LoVo (cell line): ENCODE measurements around the gene VIT.
A peak's percentile ranks its signal among the peaks of the same experiment; 100 is the strongest.

Experiments
- DNase-seq: peaks from one replicate; pipeline ENCODE4 v3.0.0-alpha.2; 2016; ENCODE audit warnings: low spot score

VIT gene

DNA sequence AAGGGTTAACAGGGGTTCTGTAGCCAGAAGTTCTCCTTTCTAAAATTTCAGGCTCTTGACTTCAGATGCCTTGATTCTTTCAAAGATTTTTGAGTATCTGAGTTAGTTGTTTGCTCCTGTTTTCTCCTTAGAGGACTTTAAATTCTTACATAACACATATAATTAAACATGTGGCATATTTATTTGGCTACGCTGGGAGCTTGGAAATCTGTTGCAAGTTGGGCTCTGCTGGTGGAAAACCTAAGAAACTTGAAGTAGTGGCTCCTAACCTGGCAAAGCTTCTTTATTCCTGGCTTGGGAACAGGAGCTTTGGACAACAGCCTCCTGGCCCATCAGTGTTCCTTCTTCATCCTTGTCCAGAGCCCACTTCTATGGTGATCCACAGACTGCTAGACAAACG, 72.6 kb downstream of the VIT start:
- no peak for DNase-seq

GRCh38 chr2:36770542-36771287, 74.2 kb downstream of the VIT start:
- peak; percentile 52 for DNase-seq

GRCh38 chr2:36771671-36772070, 75.2 kb downstream of the VIT start:
- no peak for DNase-seq

DNA sequence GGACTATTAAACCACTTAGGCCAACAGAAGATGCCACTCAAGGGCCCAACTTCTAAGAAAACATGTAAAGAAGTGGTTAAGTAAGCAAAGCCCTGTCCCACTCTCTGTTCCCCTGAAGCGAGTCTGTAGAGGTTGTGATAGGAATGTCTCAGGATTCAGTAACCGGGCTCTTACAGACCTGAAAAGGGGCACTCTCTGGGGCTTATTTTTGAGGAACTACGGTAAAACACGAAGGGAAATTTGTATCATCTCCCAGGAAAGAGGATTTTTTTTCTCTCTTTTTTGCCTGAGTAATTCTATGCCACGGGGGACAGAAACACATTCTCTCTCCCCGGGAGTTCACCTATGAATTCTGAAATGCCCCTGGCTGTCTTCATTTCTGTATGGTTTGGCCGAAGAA, 77.4 kb downstream of the VIT start:
- no peak for DNase-seq

DNA sequence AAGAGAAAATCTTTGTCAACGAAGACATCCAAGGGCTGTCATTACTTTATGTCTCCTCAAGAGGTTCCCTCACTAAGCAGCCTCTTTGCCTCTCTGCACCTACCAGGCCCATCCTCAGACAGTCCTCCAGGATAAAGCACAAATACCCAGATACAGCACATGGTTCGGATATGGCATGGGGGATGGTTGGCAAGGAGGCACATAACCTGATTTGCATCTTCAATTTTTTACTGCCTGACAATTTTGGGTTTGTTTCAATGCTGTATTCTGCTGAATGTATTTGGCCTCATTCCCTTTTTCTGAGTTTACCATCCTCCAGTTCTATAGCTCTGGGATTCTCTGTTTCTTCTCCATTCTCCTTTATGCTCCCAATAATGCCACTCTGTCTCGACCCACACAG, 78.8 kb downstream of the VIT start:
- DNase-seq, result no peak

- no peak for DNase-seq
Observed at GRCh38 chr2:36775806-36776205, 79.3 kb downstream of the VIT start.

DNA sequence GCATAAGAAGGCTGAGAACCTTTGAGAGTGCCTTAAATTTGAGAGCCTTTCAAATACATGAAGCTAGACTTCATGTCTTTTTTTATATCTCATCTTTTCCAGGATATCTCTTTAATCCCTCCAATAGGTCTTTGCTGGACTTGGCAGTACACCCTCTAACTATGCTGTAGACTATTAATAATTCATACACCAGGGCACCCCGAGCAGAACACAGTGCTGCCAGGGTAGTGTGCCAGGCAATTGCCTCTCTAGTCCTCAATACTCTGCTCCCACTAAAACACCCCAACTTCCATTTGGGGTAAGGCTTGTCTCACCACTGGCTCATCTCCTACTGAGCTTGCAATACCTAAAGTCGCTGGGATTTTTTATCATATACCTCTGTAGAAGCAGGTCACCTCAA, 80.8 kb downstream of the VIT start:
- no peak for DNase-seq

DNA sequence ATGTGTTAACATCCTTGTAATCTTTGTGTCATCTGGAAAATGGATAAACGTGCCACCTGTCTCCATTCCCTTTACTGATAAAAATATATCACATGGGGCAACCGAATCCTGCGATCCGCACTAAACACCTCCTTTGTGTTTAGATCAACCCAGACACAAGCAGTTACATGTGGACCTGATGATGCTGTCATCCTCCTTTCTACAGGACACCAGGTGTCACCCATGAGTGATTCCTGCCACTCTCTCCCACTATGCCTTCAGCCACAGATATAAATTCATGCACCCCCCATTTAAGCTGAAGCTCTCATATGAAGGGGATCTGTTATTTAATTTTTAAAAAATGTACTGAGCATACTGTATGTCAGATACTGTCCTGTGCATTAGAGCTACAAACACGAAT, 81.3 kb downstream of the VIT start:
- DNase-seq, result no peak

- DNase-seq, result no peak
Observed at GRCh38 chr2:36779462-36779861, 83.0 kb downstream of the VIT start.

DNA sequence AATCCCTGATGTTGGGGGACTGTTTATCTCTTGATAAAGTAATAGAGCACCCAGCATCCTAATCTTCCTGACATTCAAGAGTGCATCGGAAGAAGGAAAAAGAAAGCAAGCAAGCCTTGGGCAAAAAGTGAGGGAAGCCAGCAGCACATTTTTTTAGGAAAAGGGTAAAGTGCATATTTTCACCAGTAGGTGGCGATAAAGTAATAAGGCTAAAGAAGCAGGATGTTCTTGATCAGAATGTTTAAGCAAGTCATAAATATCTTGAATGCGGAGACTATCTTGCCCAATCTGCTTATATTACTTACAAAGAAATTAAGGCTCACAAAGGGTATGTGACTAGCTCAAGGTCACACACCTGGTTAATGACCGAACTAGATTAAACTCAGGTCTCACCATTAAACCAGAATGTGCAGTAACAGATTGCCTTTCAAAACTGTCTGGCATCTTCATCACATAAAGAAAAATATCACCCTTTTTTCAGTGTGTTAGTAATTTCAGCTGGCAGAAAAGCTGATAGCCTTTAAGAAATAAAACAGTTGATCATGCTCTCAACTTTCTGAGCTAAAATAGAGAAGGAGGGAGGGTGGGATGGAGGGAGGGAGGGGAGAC, 83.8 kb downstream of the VIT start:
- peak; percentile 73 for DNase-seq

GRCh38 chr2:36781907-36782720, 85.6 kb downstream of the VIT start:
- DNase-seq, result no peak

DNA sequence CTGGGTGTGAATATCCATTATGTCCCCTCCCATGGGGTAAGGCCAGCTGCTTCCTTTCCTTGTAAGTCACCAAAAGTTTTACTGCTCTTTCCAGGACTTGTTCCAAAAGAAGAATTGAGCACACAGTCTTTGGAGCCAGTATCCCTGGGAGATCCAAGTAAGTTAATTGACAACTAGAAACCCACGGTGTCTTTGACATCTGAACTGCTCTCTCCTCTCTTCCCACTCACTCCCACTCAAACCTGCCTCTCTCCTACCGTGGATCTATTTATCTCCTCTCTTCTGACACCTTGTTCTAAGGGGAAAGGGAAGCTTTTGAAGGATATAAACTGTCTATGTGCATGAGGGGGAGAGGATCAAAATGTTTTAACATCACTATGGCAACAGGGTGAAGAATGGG, 86.7 kb downstream of the VIT start:
- no peak for DNase-seq

GRCh38 chr2:36785179-36785795, 88.8 kb downstream of the VIT start:
- DNase-seq, result peak; percentile 75

DNA sequence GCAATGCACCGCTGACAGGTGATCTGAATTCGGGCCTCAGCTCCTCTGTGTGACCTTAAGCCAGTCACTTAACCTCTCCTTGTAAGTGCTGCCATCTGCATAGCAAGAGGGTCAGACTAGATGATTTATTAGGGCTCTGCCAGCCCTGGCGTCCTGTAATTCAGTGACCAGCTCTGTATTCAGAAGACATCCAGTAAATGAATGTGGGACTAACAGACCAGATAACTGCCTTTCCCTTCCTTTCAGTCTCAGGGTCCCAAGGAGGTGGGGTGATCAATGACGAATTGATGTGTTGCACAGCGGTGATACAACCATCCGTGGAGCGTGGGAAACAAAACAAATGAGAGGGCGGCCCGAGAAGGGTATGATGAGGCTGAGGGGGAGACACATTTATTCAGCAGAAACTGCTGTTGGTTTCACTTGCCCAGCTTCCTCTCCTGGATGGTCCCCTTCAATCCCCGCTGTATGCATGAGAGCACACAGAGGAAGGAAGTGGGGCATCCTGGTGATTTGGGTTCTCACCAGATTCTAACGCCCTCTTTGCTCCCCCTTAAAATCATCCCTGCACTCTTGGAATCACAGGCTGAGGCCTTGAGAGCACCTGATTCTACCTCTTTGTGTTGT, 92.8 kb downstream of the VIT start:
- no peak for DNase-seq

GRCh38 chr2:36792951-36793350, 96.4 kb downstream of the VIT start:
- no peak for DNase-seq

DNA sequence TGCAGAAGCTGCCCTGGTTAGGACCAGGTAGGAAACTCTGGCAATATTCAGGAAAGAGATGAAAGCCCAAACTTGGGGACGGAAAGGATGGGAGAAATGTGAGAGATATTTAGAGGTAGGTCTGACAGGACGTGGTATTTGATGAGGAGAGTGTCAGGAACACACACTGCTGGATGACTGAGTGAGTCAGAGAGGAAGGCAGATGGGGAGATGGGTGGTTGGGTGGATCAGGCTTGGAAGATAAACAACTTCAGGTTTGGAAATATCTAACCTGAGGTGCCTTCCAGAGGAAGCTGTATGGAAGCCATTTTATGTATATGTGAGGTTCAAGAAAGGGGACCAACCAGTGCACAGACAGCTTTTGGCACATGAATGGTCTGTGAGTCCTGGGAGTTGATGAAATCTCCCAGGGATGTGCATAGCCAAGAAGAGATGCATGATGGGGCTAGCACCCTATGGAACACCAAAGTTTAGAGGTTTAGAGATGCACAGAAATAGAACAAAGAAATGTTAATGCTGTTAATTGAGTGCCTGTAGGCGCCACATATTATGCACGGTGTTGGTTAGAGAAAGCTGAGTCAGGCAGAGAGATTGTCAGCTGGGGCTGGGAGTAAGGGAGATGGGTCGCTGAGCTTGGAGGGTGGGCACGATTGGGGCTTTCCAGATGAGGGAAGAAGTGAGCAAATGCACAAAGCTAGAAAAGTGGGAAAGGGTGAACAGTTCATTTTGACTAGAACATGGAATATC, 101.0 kb downstream of the VIT start:
- DNase-seq, result no peak

GRCh38 chr2:36798724-36799123, 102.2 kb downstream of the VIT start:
- no peak for DNase-seq

DNA sequence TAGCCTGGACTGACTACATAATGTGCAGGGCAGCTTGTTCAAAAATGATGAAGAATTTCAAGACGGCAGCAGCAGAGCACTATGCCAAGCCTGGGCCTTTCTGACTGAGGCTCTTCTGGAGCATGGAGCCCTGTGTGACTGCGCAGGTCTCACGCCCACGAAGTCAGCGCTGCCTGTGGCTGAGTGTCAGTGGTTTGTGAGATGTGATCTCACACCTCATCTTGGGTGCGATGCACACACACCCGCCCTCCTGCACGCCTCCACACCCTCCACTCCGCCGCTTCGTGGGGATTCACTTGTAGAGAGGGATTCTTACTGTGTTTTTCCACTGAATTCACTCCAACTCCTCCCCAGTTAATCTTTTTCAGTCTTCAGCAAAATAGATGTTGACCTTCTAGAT, 103.9 kb downstream of the VIT start:
- DNase-seq, result no peak

DNA sequence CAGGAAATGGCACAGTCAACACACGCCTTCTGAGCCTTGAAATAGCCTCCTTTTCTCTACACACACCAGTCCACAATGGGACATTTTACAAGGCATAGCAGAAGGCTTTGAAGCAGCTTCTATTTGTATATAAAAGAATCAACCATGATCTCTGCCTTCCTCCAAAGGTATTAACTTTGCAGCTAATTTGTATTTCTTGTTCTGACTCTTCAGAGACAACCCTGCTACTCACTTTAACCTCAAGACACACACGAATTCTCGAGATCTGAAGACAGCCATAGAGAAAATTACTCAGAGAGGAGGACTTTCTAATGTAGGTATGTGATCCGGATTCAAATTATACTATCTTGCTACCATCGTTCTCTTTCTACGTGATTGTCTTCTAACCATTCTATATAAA, 104.6 kb downstream of the VIT start:
- no peak for DNase-seq

- DNase-seq, result no peak
Observed at GRCh38 chr2:36802952-36803351, 106.4 kb downstream of the VIT start.

GRCh38 chr2:36805635-36806224, 109.2 kb downstream of the VIT start:
- no peak for DNase-seq
